ENCODE measurements around the gene CIROP. TPM values are rescaled to one million over a fixed set of nuclear protein-coding genes. Genes with fewer than 3 reads are reported as not detected.

CIROP gene
- total RNA-seq, 1 experiment from 2014 or later: not detected

GRCh38 chr14:23063601-23064000 is 41.2 kb downstream of the CIROP start:
- Histone ChIP-seq H3K23ac (ENCODE audit: insufficient read length, low read depth, low read length) (no peak overlapping the region), H3K56ac (ENCODE audit: insufficient read length, low read depth, low read length) (no peak overlapping the region), H2BK20ac (ENCODE audit: low read depth, low read length, poor library complexity, severe bottlenecking) (no peak overlapping the region), H2AK5ac (ENCODE audit: insufficient read length, low read length) (no peak overlapping the region), H4K8ac (replicated peaks; ENCODE audit: insufficient read length, low read depth, low read length) (no peak overlapping the region), H3K79me2 (ENCODE audit: insufficient read depth, low read length) (no peaks in the 10 kb centered on the region), H3K27ac (ENCODE audit: insufficient read length, low read depth, low read length) (no peak overlapping the region), H3K27me3 (ENCODE audit: insufficient read depth, low read length) (no peaks in the 10 kb centered on the region), H3T11ph (ENCODE audit: low read length) (no peak overlapping the region), H4K91ac (ENCODE audit: insufficient read length, low read depth, low read length) (no peak overlapping the region), H2BK5ac (ENCODE audit: insufficient read length, low read length) (no peak overlapping the region), H3K4me1 (ENCODE audit: insufficient read depth, low read length) (no peaks in the 10 kb centered on the region), H3K4ac (ENCODE audit: low read depth, low read length) (no peak overlapping the region), H2BK120ac (ENCODE audit: low read depth, low read length, poor library complexity, severe bottlenecking) (no peak overlapping the region), H3K23me2 (ENCODE audit: insufficient read length, low read depth, low read length, poor library complexity, severe bottlenecking) (no peaks in the 10 kb centered on the region), H3K4me2 (ENCODE audit: insufficient read depth, insufficient read length, low read length) (no peak overlapping the region), H2BK12ac (ENCODE audit: insufficient read length, low read depth, low read length) (no peak overlapping the region), H2AFZ (ENCODE audit: low read length) (no peak overlapping the region), H3K9ac (ENCODE audit: extremely low read depth, insufficient read length, low read length) (no peak overlapping the region), H3K9me3 (ENCODE audit: control insufficient read depth, low read depth, low read length) (no peaks in the 10 kb centered on the region), H2BK15ac (ENCODE audit: low read depth, low read length) (no peak overlapping the region), H3K14ac (ENCODE audit: insufficient read depth, low read length) (no peak overlapping the region), H4K20me1 (ENCODE audit: control insufficient read depth, insufficient read depth, insufficient read length) (no peaks in the 10 kb centered on the region), H4K5ac (ENCODE audit: insufficient read length, low read depth, low read length) (no peak overlapping the region), H3K18ac (ENCODE audit: insufficient read length, low read depth, low read length) (no peak overlapping the region), H3K79me1 (ENCODE audit: insufficient read depth, low read depth, low read length, poor library complexity, severe bottlenecking) (peaks cover 17% of the 10 kb centered on the region)
- peaks cover 6 to 19% of the 10 kb centered on the region in 2 experiments for H3K4me1 Mint-ChIP-seq
- peak overlapping the region in 2 of 3 experiments; percentile 9 to 12; a peak in 2 of 7 replicates for H3K27ac Mint-ChIP-seq
- H3K27me3 Mint-ChIP-seq (ENCODE audit: low read depth): peaks cover 1% of the 10 kb centered on the region
- TF ChIP-seq CTCF (conservative IDR thresholded peaks at IDR 0.05): no peak
- DNase-seq: no peak
- H3K4me3 Mint-ChIP-seq: no peak overlapping the region
- WGBS (ENCODE audit: extremely low coverage, insufficient read length, low lambda C conversion rate): no CpG with 5 or more reads among the region's 5 CpGs
- H3K36me3 Mint-ChIP-seq (ENCODE audit: insufficient read depth in 1 of 3, low read depth in 3 of 3): peaks cover 66 to 100% (median 91%) of the 10 kb centered on the region in 3 experiments
- H3K9me3 Mint-ChIP-seq: no peaks in the 10 kb centered on the region

Measured in H9 (cell line).